IPS-NIHi7 (cell line): ENCODE results near the gene GRID1.

ENCODE experiments used
- DNase-seq: peaks from one replicate; pipeline ENCODE4 v3.0.0; 2012; ENCODE audit warnings: mixed read lengths; ENCODE audit errors: extremely low spot score

GRID1 gene

GRCh38 chr10:85926986-85927385, 439.6 kb downstream of the GRID1 start:
- DNase-seq = no peak

- no peak for DNase-seq
Measured at GRCh38 chr10:85926136-85926535, 440.5 kb downstream of the GRID1 start.

GRCh38 chr10:85925201-85925750, 441.3 kb downstream of the GRID1 start:
- no peak for DNase-seq

- no peak for DNase-seq
Measured at GRCh38 chr10:85924382-85925102, 442.1 kb downstream of the GRID1 start.

GRCh38 chr10:85922356-85923129, 444.1 kb downstream of the GRID1 start:
- DNase-seq = no peak

- no peak for DNase-seq
Measured at GRCh38 chr10:85921789-85922188, 444.8 kb downstream of the GRID1 start.

- no peak for DNase-seq
Measured at GRCh38 chr10:85920311-85920710, 446.3 kb downstream of the GRID1 start.

GRCh38 chr10:85919491-85920021, 447.0 kb downstream of the GRID1 start:
- peak; percentile 13 for DNase-seq

- no peak for DNase-seq
Measured at GRCh38 chr10:85918371-85918770, 448.2 kb downstream of the GRID1 start.

- no peak for DNase-seq
Measured at GRCh38 chr10:85917601-85918000, 449.0 kb downstream of the GRID1 start.

- no peak for DNase-seq
Measured at GRCh38 chr10:85916994-85917573, 449.5 kb downstream of the GRID1 start.

- DNase-seq = peak; percentile 25
Measured at GRCh38 chr10:85916286-85916685, 450.3 kb downstream of the GRID1 start.

- DNase-seq = no peak
Measured at GRCh38 chr10:85915245-85915846, 451.2 kb downstream of the GRID1 start.

- no peak for DNase-seq
Measured at GRCh38 chr10:85914720-85915119, 451.9 kb downstream of the GRID1 start.

GRCh38 chr10:85908462-85908861, 458.1 kb downstream of the GRID1 start:
- no peak for DNase-seq

- no peak for DNase-seq
Measured at GRCh38 chr10:85902051-85902450, 464.5 kb downstream of the GRID1 start.

GRCh38 chr10:85901599-85901998, 465.0 kb downstream of the GRID1 start:
- DNase-seq = no peak

- DNase-seq = no peak
Measured at GRCh38 chr10:85900487-85900886, 466.1 kb downstream of the GRID1 start.

GRCh38 chr10:85900061-85900460, 466.5 kb downstream of the GRID1 start:
- DNase-seq = no peak

- no peak for DNase-seq
Measured at GRCh38 chr10:85891472-85891871, 475.1 kb downstream of the GRID1 start.

- DNase-seq = no peak
Measured at GRCh38 chr10:85888559-85888958, 478.0 kb downstream of the GRID1 start.

GRCh38 chr10:85888004-85888403, 478.6 kb downstream of the GRID1 start:
- DNase-seq = no peak
